Measurements from ENCODE around the gene COL4A2. TPM values are rescaled to one million over a fixed set of nuclear protein-coding genes. Genes with fewer than 3 reads are reported as not detected.

COL4A2 gene
- total RNA-seq, 1 donor from 2014 or later, result not detected

GRCh38 chr13:110420626-110421025 lies 113.5 kb downstream of the COL4A2 start:
- H3K4me3 Mint-ChIP-seq, result no peak overlapping the region
- H3K9me3 Mint-ChIP-seq, result no peaks in the 10 kb centered on the region
- intact Hi-C loops (cut with micrococcal nuclease), result no loop called here
- TF ChIP-seq CTCF (IDR thresholded peaks at IDR 0.05), result no peak
- H3K27me3 Mint-ChIP-seq, result peaks cover 56% of the 10 kb centered on the region
- ATAC-seq (ENCODE audit: low read depth), result no peak
- no peaks in the 10 kb centered on the region for H3K4me1 Mint-ChIP-seq
- H3K36me3 Mint-ChIP-seq (ENCODE audit: low read depth), result no peaks in the 10 kb centered on the region
- CTCF ChIA-PET, result no interaction called here
- POLR2A ChIA-PET, result no interaction called here
- H3K27ac Mint-ChIP-seq, result no peak overlapping the region
- no peak for DNase-seq

- intact Hi-C loops (cut with micrococcal nuclease), result no loop called here
- no peak overlapping the region for H3K4me3 Mint-ChIP-seq
These were observed 114.0 kb downstream of the COL4A2 start for GRCh38 chr13:110421061-110421460.

GRCh38 chr13:110421696-110422385 lies 114.8 kb downstream of the COL4A2 start:
- ChIA-PET POLR2A (no interaction called here), CTCF (interaction anchor here (0.8 kb wide), 1 partner anchor 34 kb away, joined by 3 read pairs; no protein-coding TSS in a partner anchor)
- Mint-ChIP-seq H3K9me3 (no peaks in the 10 kb centered on the region), H3K27ac (no peak overlapping the region), H3K36me3 (ENCODE audit: low read depth) (no peaks in the 10 kb centered on the region), H3K27me3 (peaks cover 65% of the 10 kb centered on the region), H3K4me3 (no peak overlapping the region), H3K4me1 (no peaks in the 10 kb centered on the region)
- intact Hi-C loops (cut with micrococcal nuclease), result no loop called here
- no peak for DNase-seq
- no peak for ATAC-seq (ENCODE audit: low read depth)
- no peak for TF ChIP-seq CTCF (IDR thresholded peaks at IDR 0.05)

More at GRCh38 chr13:110421061-110421460, 114.0 kb downstream of the COL4A2 start:
- no peak for ATAC-seq (ENCODE audit: low read depth)
- H3K9me3 Mint-ChIP-seq, result no peaks in the 10 kb centered on the region
- no peak for DNase-seq
- H3K4me1 Mint-ChIP-seq, result no peaks in the 10 kb centered on the region
- CTCF ChIA-PET, result no interaction called here
- no peak for TF ChIP-seq CTCF (IDR thresholded peaks at IDR 0.05)
- no peak overlapping the region for H3K27ac Mint-ChIP-seq
- H3K36me3 Mint-ChIP-seq (ENCODE audit: low read depth), result no peaks in the 10 kb centered on the region
- POLR2A ChIA-PET, result no interaction called here
- peaks cover 60% of the 10 kb centered on the region for H3K27me3 Mint-ChIP-seq

GRCh38 chr13:110422913-110423688 lies 116.0 kb downstream of the COL4A2 start:
- Mint-ChIP-seq H3K4me3 (no peak overlapping the region), H3K4me1 (no peaks in the 10 kb centered on the region), H3K27ac (no peak overlapping the region), H3K9me3 (no peaks in the 10 kb centered on the region), H3K36me3 (ENCODE audit: low read depth) (no peaks in the 10 kb centered on the region), H3K27me3 (peaks cover 57% of the 10 kb centered on the region)
- intact Hi-C loops (cut with micrococcal nuclease), result no loop called here
- POLR2A ChIA-PET, result no interaction called here
- ATAC-seq (ENCODE audit: low read depth) (no peak), DNase-seq (no peak)
- TF ChIP-seq CTCF (IDR thresholded peaks at IDR 0.05), result no peak
- CTCF ChIA-PET, result interaction anchor here (0.8 kb wide), 1 partner anchor 33 kb away, joined by 3 read pairs; no protein-coding TSS in a partner anchor

GRCh38 chr13:110423689-110424302 lies 116.7 kb downstream of the COL4A2 start:
- CTCF ChIA-PET, result no interaction called here
- POLR2A ChIA-PET, result no interaction called here

More at GRCh38 chr13:110423689-110424302, 116.7 kb downstream of the COL4A2 start:
- DNase-seq (no peak), ATAC-seq (ENCODE audit: low read depth) (no peak)
- intact Hi-C loops (cut with micrococcal nuclease), result no loop called here
- Mint-ChIP-seq H3K4me3 (no peak overlapping the region), H3K27me3 (peaks cover 57% of the 10 kb centered on the region), H3K27ac (no peak overlapping the region), H3K36me3 (ENCODE audit: low read depth) (no peaks in the 10 kb centered on the region), H3K4me1 (no peaks in the 10 kb centered on the region), H3K9me3 (no peaks in the 10 kb centered on the region)
- no peak for TF ChIP-seq CTCF (IDR thresholded peaks at IDR 0.05)
